ENCODE data around the gene TSEN2.
"Not testable (repeated sequence)": the region's sequence is repeated elsewhere in the genome, so short reads cannot be mapped to it uniquely, and the experiment has no call there.

Gene TSEN2

DNA sequence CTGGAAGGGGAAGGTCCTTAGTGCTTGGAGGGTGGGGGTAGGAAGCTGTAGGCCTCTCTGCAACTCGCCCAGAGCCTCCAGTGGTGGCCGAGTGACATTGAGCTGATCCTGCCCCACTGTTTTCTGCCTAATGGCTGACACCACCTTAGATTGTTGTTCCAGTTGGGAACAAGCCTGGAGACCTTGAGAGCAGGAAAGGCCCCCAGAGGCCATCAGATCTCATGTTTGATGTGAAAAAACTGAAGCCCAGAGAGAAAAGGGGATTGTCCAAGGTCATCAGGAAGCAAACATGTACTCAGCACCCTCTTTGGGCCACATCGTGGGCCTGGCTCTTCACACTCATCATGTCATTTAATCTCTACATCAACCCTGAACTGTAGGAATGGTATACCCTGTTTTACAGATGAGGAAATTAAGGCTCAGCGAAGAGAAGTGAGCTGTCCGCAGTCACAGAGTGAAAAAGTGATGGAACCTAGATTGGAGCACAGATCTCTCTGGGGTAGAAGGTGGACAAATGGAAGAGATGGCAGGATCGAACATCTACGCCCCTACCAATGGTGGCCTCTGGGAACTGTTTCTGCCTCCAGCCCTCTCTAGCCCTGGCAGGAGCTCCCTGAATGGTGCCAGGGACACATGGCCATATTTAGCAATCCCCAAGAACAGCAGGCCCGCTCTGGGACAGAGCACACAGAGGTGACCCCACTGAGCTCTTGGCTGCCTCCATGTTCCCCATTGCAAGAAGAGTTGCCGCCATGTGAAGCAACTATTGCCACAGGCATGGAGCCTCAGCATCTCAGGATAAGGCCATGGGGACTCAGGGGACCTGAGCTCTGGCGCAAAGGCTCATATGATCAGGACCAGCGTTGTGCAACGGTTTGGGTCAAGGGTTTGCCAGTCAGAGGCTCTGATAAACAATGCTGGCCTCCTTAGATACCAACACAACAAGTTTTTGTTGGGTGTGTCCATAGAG lies 31.6 kb upstream of the TSEN2 start:
- DNase-seq = no peak

- DNase-seq = no peak
Measured at GRCh38 chr3:12454076-12454815, 30.0 kb upstream of the TSEN2 start.

- DNase-seq = no peak
Measured at GRCh38 chr3:12454816-12455121, 29.5 kb upstream of the TSEN2 start.

DNA sequence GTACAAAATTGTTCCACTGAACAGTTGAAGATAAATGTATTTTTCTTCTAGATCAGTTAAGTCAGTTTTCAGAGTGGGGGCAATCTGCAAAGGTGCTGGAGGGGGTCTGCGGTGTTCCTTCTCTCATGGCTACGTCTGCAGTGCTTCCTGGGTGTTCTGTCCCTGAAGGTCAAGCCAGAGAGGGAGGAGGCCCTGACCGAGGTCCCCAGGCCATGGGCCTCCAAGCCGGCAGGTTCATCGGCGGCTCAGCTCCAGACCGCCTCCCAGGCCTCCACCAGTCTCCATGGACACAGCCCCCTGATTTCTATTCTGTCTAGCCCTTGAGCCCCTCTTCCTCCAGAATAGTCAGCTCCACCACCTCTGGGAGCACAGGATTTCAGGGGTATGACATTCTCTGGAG lies 28.5 kb upstream of the TSEN2 start:
- DNase-seq = no peak

DNA sequence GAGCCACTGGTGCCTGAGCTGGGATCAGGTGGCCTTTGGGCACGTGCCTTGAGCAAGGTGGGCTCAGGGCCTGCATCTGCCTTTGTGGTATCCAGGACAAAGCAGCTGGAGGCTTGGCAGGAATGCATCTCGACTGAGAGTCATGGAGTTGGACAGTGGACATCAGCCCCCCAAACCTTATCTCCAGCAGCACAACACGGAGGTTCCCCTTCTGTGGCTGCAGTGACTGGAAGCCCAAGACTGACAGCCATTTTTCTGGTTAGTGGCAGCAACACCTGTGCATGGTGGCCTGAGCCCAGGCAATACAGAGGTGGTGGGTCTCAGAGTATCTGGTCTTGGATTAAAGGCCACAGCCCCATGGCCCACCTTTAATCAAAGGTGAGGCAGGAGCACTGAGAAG lies 27.8 kb upstream of the TSEN2 start:
- no peak for DNase-seq

GRCh38 chr3:12457380-12457779 lies 26.9 kb upstream of the TSEN2 start:
- DNase-seq = not testable (repeated sequence)

GRCh38 chr3:12458901-12459300 lies 25.4 kb upstream of the TSEN2 start:
- no peak for DNase-seq

GRCh38 chr3:12460127-12460526 lies 24.2 kb upstream of the TSEN2 start:
- no peak for DNase-seq

DNA sequence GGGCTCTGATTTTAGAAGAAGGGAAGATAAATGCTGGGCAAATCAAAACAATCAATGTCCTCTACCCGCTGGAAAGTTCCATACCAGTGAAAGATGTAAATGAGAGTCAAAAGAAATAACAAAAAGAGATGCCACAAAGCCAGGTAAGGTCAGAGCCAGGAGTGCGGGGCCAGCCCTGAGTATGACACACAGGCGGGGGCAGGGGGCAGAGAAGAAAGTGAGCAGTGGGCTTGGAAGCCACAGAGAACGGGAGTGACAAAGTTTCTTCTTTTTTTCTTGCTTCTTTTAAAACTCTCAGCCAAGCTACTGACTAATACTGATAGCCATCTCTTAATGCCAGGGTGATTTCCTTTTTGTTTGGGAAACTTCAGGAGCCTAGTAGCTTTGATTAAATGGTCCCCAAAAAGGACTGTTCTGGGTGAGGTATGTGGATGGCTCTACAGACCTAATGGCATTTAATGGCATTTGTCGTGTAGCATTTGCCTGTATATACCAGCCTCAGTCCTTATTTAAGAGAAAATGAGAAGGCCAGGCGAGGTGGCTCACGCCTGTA lies 23.1 kb upstream of the TSEN2 start:
- DNase-seq = no peak

GRCh38 chr3:12462159-12462947 lies 21.9 kb upstream of the TSEN2 start:
- DNase-seq = no peak

- no peak for DNase-seq
Measured at GRCh38 chr3:12463686-12464085, 20.6 kb upstream of the TSEN2 start.

- DNase-seq = no peak
Measured at GRCh38 chr3:12464181-12464580, 20.1 kb upstream of the TSEN2 start.

- no peak for DNase-seq
Measured at GRCh38 chr3:12465151-12465835, 19.0 kb upstream of the TSEN2 start.

- DNase-seq = no peak
Measured at GRCh38 chr3:12465836-12466225, 18.4 kb upstream of the TSEN2 start.

DNA sequence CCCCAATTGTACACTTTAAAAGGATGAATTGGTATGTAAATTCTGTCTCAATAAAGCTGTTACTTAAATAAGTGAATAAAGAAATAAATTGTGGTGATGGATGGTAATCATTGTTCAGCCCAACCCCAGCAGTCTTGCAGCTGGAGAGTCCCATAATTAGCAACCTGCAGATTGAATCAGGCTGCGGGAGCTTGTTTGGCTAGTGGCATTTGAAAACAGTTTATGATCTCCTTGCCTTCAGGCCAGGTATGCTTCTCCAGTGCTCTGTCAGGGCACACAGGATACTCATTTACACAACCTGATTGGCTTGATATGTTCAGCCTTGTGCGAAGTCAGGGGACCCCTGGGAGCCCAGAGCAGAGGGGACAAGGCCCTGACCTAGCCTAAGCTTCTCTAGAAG lies 16.5 kb upstream of the TSEN2 start:
- no peak for DNase-seq

- no peak for DNase-seq
Measured at GRCh38 chr3:12468276-12468675, 16.0 kb upstream of the TSEN2 start.

- no peak for DNase-seq
Measured at GRCh38 chr3:12468757-12469156, 15.5 kb upstream of the TSEN2 start.

DNA sequence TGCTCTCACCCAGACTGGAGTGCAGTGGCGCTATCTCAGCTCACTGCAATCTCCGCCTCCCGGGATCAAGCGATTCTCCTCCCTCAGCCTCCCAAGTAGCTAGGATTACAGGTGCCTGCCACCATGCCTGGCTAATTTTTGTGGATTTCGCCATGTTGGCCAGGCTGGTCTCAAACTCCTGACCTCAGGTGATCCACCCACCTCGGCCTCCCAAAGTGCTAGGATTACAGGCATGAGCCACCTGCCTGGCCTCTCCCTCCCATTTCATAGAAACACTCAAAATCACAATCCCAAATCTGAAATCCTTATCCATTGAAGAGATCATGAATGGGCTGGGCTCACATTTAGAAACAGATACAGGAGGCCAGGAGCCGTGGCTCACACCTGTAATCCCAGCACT lies 15.1 kb upstream of the TSEN2 start:
- not testable (repeated sequence) for DNase-seq

DNA sequence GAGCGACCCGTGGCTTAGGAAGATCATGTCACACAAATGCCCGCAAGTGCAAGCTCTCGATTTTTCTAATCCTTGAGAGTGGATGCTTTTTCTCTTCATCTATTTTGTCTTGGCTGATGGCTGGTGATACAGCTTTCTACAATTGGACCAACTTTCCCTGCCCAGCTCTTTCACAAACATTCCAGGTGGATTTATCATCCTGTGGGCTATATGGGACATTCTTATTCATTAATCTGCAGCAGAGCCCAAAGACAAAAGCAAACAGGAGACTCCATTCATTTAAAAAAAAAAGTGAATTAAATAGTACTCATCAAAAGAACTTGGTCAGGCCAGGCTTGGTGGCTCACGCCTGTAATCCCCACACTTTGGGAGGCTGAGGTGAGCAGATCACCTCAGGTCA lies 14.2 kb upstream of the TSEN2 start:
- DNase-seq = no peak

DNA sequence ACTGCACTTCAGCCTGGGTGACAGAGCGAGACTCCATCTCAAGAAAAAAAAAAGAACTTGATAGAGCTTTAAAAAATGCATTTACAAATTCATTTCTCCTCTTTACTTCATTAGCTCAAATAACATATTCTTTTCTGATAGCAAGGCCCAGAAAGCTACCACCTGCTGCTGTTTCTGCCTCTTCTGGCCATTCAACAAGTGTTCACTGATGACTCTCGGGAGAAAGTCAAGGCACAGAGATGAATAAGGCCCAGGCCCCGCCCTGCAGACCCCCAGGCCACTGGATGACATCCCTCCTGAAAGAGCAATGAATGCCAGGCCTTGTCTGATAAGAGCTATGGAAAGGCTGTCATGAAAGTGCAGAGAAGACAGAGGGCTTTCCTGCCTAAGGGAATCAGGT lies 13.6 kb upstream of the TSEN2 start:
- DNase-seq = no peak

- DNase-seq = peak; percentile 54 to 61
Measured at GRCh38 chr3:12471241-12471640, 13.0 kb upstream of the TSEN2 start.

DNA sequence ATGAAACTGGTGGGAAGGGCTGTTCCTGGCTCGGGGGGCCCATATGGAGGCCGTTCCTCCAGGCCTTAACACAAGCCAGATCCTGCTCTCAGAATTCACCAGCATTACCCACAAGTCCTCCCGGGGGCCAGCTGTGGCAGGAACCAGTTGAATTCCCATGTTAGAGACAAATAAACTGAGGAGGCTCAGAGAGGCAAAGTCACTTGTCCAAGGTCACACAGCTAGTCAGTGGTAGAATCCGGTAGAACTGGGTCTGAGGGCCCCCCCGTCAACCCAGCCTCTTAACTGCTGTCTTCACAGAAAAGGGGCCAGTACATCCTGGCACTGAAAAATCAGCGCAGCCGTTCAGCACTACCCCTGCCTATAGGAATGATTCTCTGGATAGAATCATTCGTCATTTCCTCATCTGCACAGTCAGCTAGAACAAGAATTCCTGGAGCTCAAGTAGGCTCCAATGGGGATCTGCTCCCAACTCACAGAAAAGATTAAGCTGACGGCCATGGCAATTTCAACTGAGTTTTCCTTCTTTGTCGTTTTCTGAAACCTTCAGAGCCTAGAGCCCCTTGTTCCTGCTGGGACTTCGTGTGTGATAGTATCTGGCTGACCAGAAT lies 12.2 kb upstream of the TSEN2 start:
- DNase-seq = no peak

All from activated CD4-positive, alpha-beta T cell treated with anti-CD3 and anti-CD28 coated beads for 4 hours (primary cell).